Astrocyte (in vitro differentiated cells and primary cell): ENCODE data around the gene CPED1. TPM values are rescaled to one million over a fixed set of nuclear protein-coding genes. Genes with fewer than 3 reads are reported as not detected.
A peak's percentile ranks its signal among the peaks of the same experiment; 100 is the strongest.

Experiments
- DNase-seq: peaks from one replicate; pipeline ENCODE4 v3.0.0-alpha.2; 2010; ENCODE audit warnings: low read depth
- FAIRE-seq: peaks from 2 replicates; lab custom pipeline; 2011; peaks lifted over from hg19 to GRCh38; lab: Jason Lieb, UNC
- H2AFZ ChIP-seq: 2 replicates; pipeline ENCODE4 v1.6.0; 2012; ENCODE audit warnings: low read depth, low read length, inconsistent platforms
- H3K27ac ChIP-seq: 2 replicates; pipeline ENCODE4 v1.5.1; 2011; ENCODE audit warnings: low read depth, low read length, inconsistent platforms
- H3K27me3 ChIP-seq: 2 replicates; pipeline ENCODE4 v1.6.0; 2011; ENCODE audit warnings: low read length, inconsistent platforms; ENCODE audit not compliant: insufficient read depth
- H3K36me3 ChIP-seq: 2 replicates; pipeline ENCODE4 v1.5.1; 2011; ENCODE audit warnings: low read length, inconsistent platforms; ENCODE audit not compliant: insufficient read depth
- H3K4me1 ChIP-seq: 2 replicates; pipeline ENCODE4 v1.5.1; 2011; ENCODE audit warnings: low read length, inconsistent platforms; ENCODE audit not compliant: insufficient read depth
- H3K4me2 ChIP-seq: 2 replicates; pipeline ENCODE4 v1.6.0; 2012; ENCODE audit warnings: low read length, inconsistent platforms
- H3K4me3 ChIP-seq: 2 replicates; pipeline ENCODE4 v1.5.1; 2011; ENCODE audit warnings: low read depth, mild to moderate bottlenecking, low read length, inconsistent platforms; ENCODE audit not compliant: insufficient read depth
- H3K79me2 ChIP-seq: 2 replicates; pipeline ENCODE4 v1.6.0; 2012; ENCODE audit warnings: mild to moderate bottlenecking, low read length, inconsistent platforms; ENCODE audit not compliant: insufficient read depth
- H3K9ac ChIP-seq: 2 replicates; pipeline ENCODE4 v1.6.0; 2012; ENCODE audit warnings: mild to moderate bottlenecking, low read length, inconsistent platforms
- H3K9me3 ChIP-seq: 2 replicates; pipeline ENCODE4 v1.5.1; 2012; ENCODE audit warnings: low read depth, mild to moderate bottlenecking, low read length, inconsistent platforms; ENCODE audit not compliant: insufficient read depth
- H4K20me1 ChIP-seq: 2 replicates; pipeline ENCODE4 v1.6.0; 2012; ENCODE audit warnings: low read length, inconsistent platforms; ENCODE audit not compliant: insufficient read depth
- H3K27ac Mint-ChIP-seq: one replicate; pipeline ENCODE4 v1.8.0; 2021; ENCODE audit warnings: mild to moderate bottlenecking, mixed read lengths; ENCODE audit not compliant: unreplicated experiment
- H3K27me3 Mint-ChIP-seq: one replicate; pipeline ENCODE4 v1.8.0; 2021; ENCODE audit warnings: low read depth, mixed read lengths; ENCODE audit not compliant: unreplicated experiment
- H3K36me3 Mint-ChIP-seq: one replicate; pipeline ENCODE4 v1.8.0; 2021; ENCODE audit warnings: low read depth, mixed read lengths; ENCODE audit not compliant: unreplicated experiment
- H3K4me1 Mint-ChIP-seq: one replicate; pipeline ENCODE4 v1.8.0; 2021; ENCODE audit warnings: low read depth, mixed read lengths; ENCODE audit not compliant: unreplicated experiment
- H3K4me3 Mint-ChIP-seq: one replicate; pipeline ENCODE4 v1.8.0; 2021; ENCODE audit warnings: mild to moderate bottlenecking, moderate library complexity, mixed read lengths; ENCODE audit not compliant: unreplicated experiment
- H3K9me3 Mint-ChIP-seq: one replicate; pipeline ENCODE4 v1.8.0; 2021; ENCODE audit warnings: mild to moderate bottlenecking, mixed read lengths; ENCODE audit not compliant: unreplicated experiment
- CTCF ChIP-seq: IDR thresholded peaks from 2 replicates; pipeline ENCODE4 v1.5.1; 2011; ENCODE audit warnings: low read depth, mild to moderate bottlenecking, inconsistent platforms, low read length, moderate library complexity; ENCODE audit not compliant: insufficient read depth
- EZH2 ChIP-seq: IDR thresholded peaks from 2 replicates; pipeline ENCODE4 v1.6.1; 2012; ENCODE audit warnings: mild to moderate bottlenecking, low read length, inconsistent platforms; ENCODE audit not compliant: insufficient read depth
- total RNA-seq: library from RNA; stranded (reverse); gene quantifications from 2 replicates; pipeline ENCODE4 v1.2.1, GENCODE V29; 2021

CPED1 gene
- total RNA-seq, 1 donor from 2014 or later = 6.1 TPM

GRCh38 chr7:121294448-121294992 lies 306.0 kb downstream of the CPED1 start:
- no peaks in the 10 kb centered on the region for H3K36me3 Mint-ChIP-seq
- no peak overlapping the region for H3K9ac ChIP-seq
- no peaks in the 10 kb centered on the region for H3K79me2 ChIP-seq
- TF ChIP-seq EZH2 (no peak), CTCF (no peak)
- no peaks in the 10 kb centered on the region for H3K9me3 ChIP-seq
- no peak overlapping the region for H3K27ac Mint-ChIP-seq
- no peaks in the 10 kb centered on the region for H4K20me1 ChIP-seq
- no peak overlapping the region for H3K4me3 ChIP-seq
- no peak overlapping the region for H3K27ac ChIP-seq
- peaks cover 3% of the 10 kb centered on the region for H3K9me3 Mint-ChIP-seq
- FAIRE-seq = no peak
- H2AFZ ChIP-seq = no peak overlapping the region
- H3K36me3 ChIP-seq = no peaks in the 10 kb centered on the region
- no peak overlapping the region for H3K4me3 Mint-ChIP-seq
- H3K4me2 ChIP-seq = no peak overlapping the region
- H3K27me3 ChIP-seq = no peaks in the 10 kb centered on the region
- H3K4me1 ChIP-seq = peaks cover 4% of the 10 kb centered on the region
- no peaks in the 10 kb centered on the region for H3K4me1 Mint-ChIP-seq
- DNase-seq = no peak
- no peaks in the 10 kb centered on the region for H3K27me3 Mint-ChIP-seq

DNA sequence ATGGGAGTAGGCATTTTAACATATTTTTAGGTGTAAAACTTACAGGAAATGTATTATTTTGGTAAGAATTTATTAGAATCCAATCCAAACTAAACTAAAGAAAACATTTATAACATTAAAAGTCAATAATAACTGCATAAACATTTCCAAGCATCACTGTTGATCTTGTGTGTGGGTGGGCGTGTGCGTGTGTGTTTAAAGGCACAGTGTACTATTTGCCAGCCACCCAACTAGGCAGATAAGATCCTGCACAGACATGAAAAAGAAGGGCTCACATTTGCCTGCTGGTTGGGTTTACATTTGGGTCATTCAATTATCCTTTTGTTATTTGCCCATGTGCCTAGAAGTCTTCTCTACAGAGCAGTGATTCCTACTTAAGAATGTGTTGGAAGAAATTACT lies 309.3 kb downstream of the CPED1 start:
- Mint-ChIP-seq H3K4me1 (peaks cover 11% of the 10 kb centered on the region), H3K9me3 (peaks cover 3% of the 10 kb centered on the region), H3K27ac (no peak overlapping the region), H3K36me3 (no peaks in the 10 kb centered on the region), H3K27me3 (no peaks in the 10 kb centered on the region), H3K4me3 (no peak overlapping the region)
- no peaks in the 10 kb centered on the region for H3K9me3 ChIP-seq
- H3K4me3 ChIP-seq = no peak overlapping the region
- FAIRE-seq = no peak
- no peak overlapping the region for H3K4me2 ChIP-seq
- no peak for DNase-seq
- H3K27me3 ChIP-seq = no peaks in the 10 kb centered on the region
- H4K20me1 ChIP-seq = no peaks in the 10 kb centered on the region
- H3K27ac ChIP-seq = no peak overlapping the region
- H3K36me3 ChIP-seq = no peaks in the 10 kb centered on the region
- H3K9ac ChIP-seq = no peak overlapping the region
- no peak overlapping the region for H2AFZ ChIP-seq
- TF ChIP-seq EZH2 (no peak), CTCF (no peak)
- peaks cover 21% of the 10 kb centered on the region for H3K4me1 ChIP-seq
- H3K79me2 ChIP-seq = no peaks in the 10 kb centered on the region

- no peak overlapping the region for H3K27ac Mint-ChIP-seq
Observed at GRCh38 chr7:121298831-121299239, 310.3 kb downstream of the CPED1 start.

More at GRCh38 chr7:121298831-121299239, 310.3 kb downstream of the CPED1 start:
- H3K36me3 Mint-ChIP-seq = no peaks in the 10 kb centered on the region
- Histone ChIP-seq H3K79me2 (no peaks in the 10 kb centered on the region), H2AFZ (no peak overlapping the region), H3K27me3 (no peaks in the 10 kb centered on the region), H3K4me3 (no peak overlapping the region), H3K36me3 (no peaks in the 10 kb centered on the region), H3K4me2 (peak overlapping the region; percentile 4), H3K9me3 (no peaks in the 10 kb centered on the region), H3K27ac (no peak overlapping the region), H3K4me1 (peaks cover 21% of the 10 kb centered on the region), H3K9ac (no peak overlapping the region), H4K20me1 (no peaks in the 10 kb centered on the region)
- peaks cover 11% of the 10 kb centered on the region for H3K4me1 Mint-ChIP-seq
- FAIRE-seq = no peak
- DNase-seq = no peak
- peaks cover 2% of the 10 kb centered on the region for H3K9me3 Mint-ChIP-seq
- no peak overlapping the region for H3K4me3 Mint-ChIP-seq
- no peak for TF ChIP-seq CTCF
- TF ChIP-seq EZH2 = no peak
- no peaks in the 10 kb centered on the region for H3K27me3 Mint-ChIP-seq
